ENCODE results near the gene HSPB9.

GRCh38 chr17:42118545-42118944 lies 4.1 kb upstream of the HSPB9 start:
- TF ChIP-seq EZH2phosphoT487 (IDR thresholded peaks at IDR 0.05) (no peak), EZH2 (IDR thresholded peaks at IDR 0.05) (no peak), CTCF (IDR thresholded peaks at IDR 0.05) (peak; percentile 51)
